ENCODE data around the gene LRRC63.

The LRRC63 gene

GRCh38 chr13:46168341-46168740 is 43.4 kb upstream of the LRRC63 start:
- TF ChIP-seq CTCF (IDR thresholded peaks at IDR 0.05; ENCODE audit: borderline replicate concordance, extremely low read depth, low read length, poor library complexity, severe bottlenecking) (no peak), EZH2 (IDR thresholded peaks at IDR 0.05; ENCODE audit: borderline replicate concordance, low read depth, low read length, severe bottlenecking) (no peak)
- H2AFZ ChIP-seq (ENCODE audit: low read depth, low read length), result no peak overlapping the region
- peaks cover 100% of the 10 kb centered on the region for H3K79me2 ChIP-seq (ENCODE audit: insufficient read depth, low read length)
- ATAC-seq (ENCODE audit: insufficient read depth, low read depth) (no peak), DNase-seq (no peak)
- H4K20me1 ChIP-seq (ENCODE audit: insufficient read depth, low read length), result peaks cover 86% of the 10 kb centered on the region
- peaks cover 68% of the 10 kb centered on the region for H3K4me1 ChIP-seq (ENCODE audit: insufficient read depth, low read length)
- no peaks in the 10 kb centered on the region for H3K27me3 ChIP-seq (ENCODE audit: insufficient read depth, low read length, poor library complexity)
- peak overlapping the region; percentile 25 for H3K27ac ChIP-seq (ENCODE audit: low read length)
- H3K9me3 ChIP-seq (ENCODE audit: insufficient read depth, low read length, severe bottlenecking), result peaks cover 3% of the 10 kb centered on the region
- H3K36me3 ChIP-seq (ENCODE audit: insufficient read depth, low read length), result peaks cover 78% of the 10 kb centered on the region
- H3K9ac ChIP-seq (ENCODE audit: low read depth, low read length), result no peak overlapping the region
- H3K4me2 ChIP-seq (ENCODE audit: insufficient read depth, low read length), result peak overlapping the region; percentile 29; the same call in 1 of the 2 replicates
- H3K4me3 ChIP-seq (ENCODE audit: low read depth in 1 of 2, low read length in 2 of 2), result no peak overlapping the region

GRCh38 chr13:46168783-46169182 is 42.9 kb upstream of the LRRC63 start:
- Histone ChIP-seq H2AFZ (ENCODE audit: low read depth, low read length) (no peak overlapping the region), H3K27me3 (ENCODE audit: insufficient read depth, low read length, poor library complexity) (no peaks in the 10 kb centered on the region), H3K9me3 (ENCODE audit: insufficient read depth, low read length, severe bottlenecking) (peaks cover 2% of the 10 kb centered on the region), H3K79me2 (ENCODE audit: insufficient read depth, low read length) (peaks cover 100% of the 10 kb centered on the region), H3K4me2 (ENCODE audit: insufficient read depth, low read length) (no peak overlapping the region), H3K27ac (ENCODE audit: low read length) (peak overlapping the region; percentile 25; the same call in 1 of the 2 replicates), H4K20me1 (ENCODE audit: insufficient read depth, low read length) (peaks cover 89% of the 10 kb centered on the region), H3K9ac (ENCODE audit: low read depth, low read length) (no peak overlapping the region), H3K4me1 (ENCODE audit: insufficient read depth, low read length) (peaks cover 72% of the 10 kb centered on the region), H3K36me3 (ENCODE audit: insufficient read depth, low read length) (peaks cover 81% of the 10 kb centered on the region), H3K4me3 (ENCODE audit: low read depth in 1 of 2, low read length in 2 of 2) (no peak overlapping the region)
- TF ChIP-seq EZH2 (IDR thresholded peaks at IDR 0.05; ENCODE audit: borderline replicate concordance, low read depth, low read length, severe bottlenecking) (no peak), CTCF (IDR thresholded peaks at IDR 0.05; ENCODE audit: borderline replicate concordance, extremely low read depth, low read length, poor library complexity, severe bottlenecking) (no peak)
- DNase-seq, result no peak
- no peak for ATAC-seq (ENCODE audit: insufficient read depth, low read depth)

- Histone ChIP-seq H2AFZ (ENCODE audit: low read depth, low read length) (no peak overlapping the region), H3K27ac (ENCODE audit: low read length) (0 out of 2 replicates have a peak overlapping the region, but pooled peaks have one; percentile 8), H3K4me2 (ENCODE audit: insufficient read depth, low read length) (peak overlapping the region; percentile 25; the same call in 1 of the 2 replicates), H3K4me3 (ENCODE audit: low read depth in 1 of 2, low read length in 2 of 2) (no peak overlapping the region), H4K20me1 (ENCODE audit: insufficient read depth, low read length) (peaks cover 83% of the 10 kb centered on the region), H3K27me3 (ENCODE audit: insufficient read depth, low read length, poor library complexity) (no peaks in the 10 kb centered on the region), H3K79me2 (ENCODE audit: insufficient read depth, low read length) (peaks cover 100% of the 10 kb centered on the region), H3K36me3 (ENCODE audit: insufficient read depth, low read length) (peaks cover 80% of the 10 kb centered on the region), H3K9ac (ENCODE audit: low read depth, low read length) (no peak overlapping the region), H3K4me1 (ENCODE audit: insufficient read depth, low read length) (peaks cover 82% of the 10 kb centered on the region), H3K9me3 (ENCODE audit: insufficient read depth, low read length, severe bottlenecking) (no peaks in the 10 kb centered on the region)
- no peak for DNase-seq
- no peak for ATAC-seq (ENCODE audit: insufficient read depth, low read depth)
- no peak for TF ChIP-seq EZH2 (IDR thresholded peaks at IDR 0.05; ENCODE audit: borderline replicate concordance, low read depth, low read length, severe bottlenecking)
- no peak for TF ChIP-seq CTCF (IDR thresholded peaks at IDR 0.05; ENCODE audit: borderline replicate concordance, extremely low read depth, low read length, poor library complexity, severe bottlenecking)
Observed at GRCh38 chr13:46169758-46170157, 42.0 kb upstream of the LRRC63 start.
